Bronchial epithelial cell (primary cell): ENCODE measurements around the gene RCAN2. TPM values are rescaled to one million over a fixed set of nuclear protein-coding genes. Genes with fewer than 3 reads are reported as not detected.

Experiments
- DNase-seq: peaks from one replicate; pipeline ENCODE4 v3.0.0-alpha.2; 2010; ENCODE audit warnings: low read depth
- FAIRE-seq: peaks from 2 replicates; lab custom pipeline; 2011; peaks lifted over from hg19 to GRCh38; lab: Jason Lieb, UNC
- H3K27me3 ChIP-seq: 2 replicates; pipeline ENCODE4 v1.5.1; 2011; ENCODE audit warnings: low read length; ENCODE audit not compliant: control insufficient read depth, insufficient read depth
- H3K36me3 ChIP-seq: 2 replicates; pipeline ENCODE4 v1.5.1; 2011; ENCODE audit warnings: low read length; ENCODE audit not compliant: control insufficient read depth, insufficient read depth
- H3K4me3 ChIP-seq: 2 replicates; pipeline ENCODE4 v1.5.1; 2011; ENCODE audit warnings: mild to moderate bottlenecking, low read depth, low read length, control low read depth
- CTCF ChIP-seq: IDR thresholded peaks from 2 replicates; pipeline ENCODE4 v1.5.1; 2011; ENCODE audit warnings: mild to moderate bottlenecking, moderate library complexity, low read length, control low read depth, inconsistent platforms; ENCODE audit not compliant: insufficient read depth, severe bottlenecking
- total RNA-seq: library from RNA; depleted of rRNA; stranded (reverse); fragments of >200 nt; gene quantifications from 2 replicates; pipeline ENCODE4 v1.2.1, GENCODE V29; 2014

Gene RCAN2
- under 0.01 TPM in 1 of 2 replicates, not detected in the other for total RNA-seq

- FAIRE-seq (no peak), DNase-seq (peak; percentile 29)
- Histone ChIP-seq H3K4me3 (peak within 1 kb of the TSS; percentile 33), H3K36me3 (no peaks in the 10 kb centered on the region), H3K27me3 (peaks cover 20% of the 10 kb centered on the region)
- TF ChIP-seq CTCF = no peak
Measured at GRCh38 chr6:46491201-46491627, at the start of gene RCAN2. Gene RCAN2, minus strand, starts transcription at chr6:46491449.

GRCh38 chr6:46539866-46540265 lies 48.6 kb upstream of the RCAN2 start:
- Histone ChIP-seq H3K27me3 (no peaks in the 10 kb centered on the region), H3K36me3 (no peaks in the 10 kb centered on the region), H3K4me3 (no peak overlapping the region)
- no peak for TF ChIP-seq CTCF
- FAIRE-seq (no peak), DNase-seq (no peak)

GRCh38 chr6:46538800-46539480 lies 47.7 kb upstream of the RCAN2 start:
- FAIRE-seq (no peak), DNase-seq (no peak)
- no peaks in the 10 kb centered on the region for H3K36me3 ChIP-seq
- TF ChIP-seq CTCF = no peak
- H3K4me3 ChIP-seq = no peak overlapping the region
- H3K27me3 ChIP-seq = no peaks in the 10 kb centered on the region

- FAIRE-seq (no peak), DNase-seq (no peak)
- no peak for TF ChIP-seq CTCF
- Histone ChIP-seq H3K36me3 (no peaks in the 10 kb centered on the region), H3K27me3 (no peaks in the 10 kb centered on the region), H3K4me3 (no peak overlapping the region)
Measured at GRCh38 chr6:46530896-46531295, 39.6 kb upstream of the RCAN2 start.

GRCh38 chr6:46528961-46529750 lies 37.9 kb upstream of the RCAN2 start:
- TF ChIP-seq CTCF = no peak
- no peak for DNase-seq
- Histone ChIP-seq H3K36me3 (no peaks in the 10 kb centered on the region), H3K27me3 (no peaks in the 10 kb centered on the region), H3K4me3 (no peak overlapping the region)
- FAIRE-seq = no peak
